ENCODE measurements around the gene FBN1. TPM values are rescaled to one million over a fixed set of nuclear protein-coding genes. Genes with fewer than 3 reads are reported as not detected.

FBN1 gene
- total and polyA plus RNA-seq, 2 of the 13 experiments (the other 11 are each of a cell fraction or from before 2014, with no cell fraction given): 1.5 to 3.0 TPM

- H3K4me3 ChIP-seq (replicated peaks in 1 of 3; ENCODE audit: insufficient read depth in 1 of 3, low read depth in 2 of 3, low read length in 3 of 3): no peak overlapping the region
- H4K20me1 ChIP-seq (ENCODE audit: insufficient read depth, low read length): no peaks in the 10 kb centered on the region
- in situ Hi-C loops (cut with HindIII; ENCODE audit: extremely low pct_ligation_motif_present, low pct_unique_long_range_greater_than_20kb): no loop called here
- BruUV-seq (replicated peaks): no TSS peak
- FAIRE-seq (no peak), DNase-seq (ENCODE audit: low spot score) (no peak), ATAC-seq (no peak)
- no peak overlapping the region for H2AFZ ChIP-seq (ENCODE audit: low read length)
- ChIA-PET POLR2A (no interaction called here), CTCF (ENCODE audit: low intra/inter-chr PET ratio, low total read pairs) (no interaction called here)
- H3K36me3 ChIP-seq (replicated peaks in 1 of 2; ENCODE audit: control insufficient read depth in 1 of 2, insufficient read depth in 2 of 2, low read length in 2 of 2): no peaks in the 10 kb centered on the region
- intact Hi-C loops (cut with micrococcal nuclease; ENCODE audit: unreplicated experiment): no loop called here
- H3K4me2 ChIP-seq (ENCODE audit: low read depth, low read length): no peak overlapping the region
- no peak overlapping the region for H3K27ac ChIP-seq (ENCODE audit: extremely low read length, insufficient read depth, low read length)
- H3K4me1 ChIP-seq (ENCODE audit: insufficient read depth, low read length): peaks cover 7% of the 10 kb centered on the region; the same call in 1 of the 2 replicates
- no peak overlapping the region for H3K9ac ChIP-seq (ENCODE audit: insufficient read depth, low read depth, low read length)
- H3K9me3 ChIP-seq (ENCODE audit: low read length): no peaks in the 10 kb centered on the region
- no peaks in the 10 kb centered on the region for H3K27me3 ChIP-seq (ENCODE audit: control insufficient read depth in 1 of 2, insufficient read depth in 2 of 2, low read length in 2 of 2)
- H3K79me2 ChIP-seq (ENCODE audit: insufficient read depth, low read length): no peaks in the 10 kb centered on the region
- WGBS (ENCODE audit: low lambda C conversion rate): 21% methylated on average over 1 of the region's 1 CpG
- no peak for TF ChIP-seq NFYC (CRISPR knock-in tag; IDR thresholded peaks at IDR 0.05)
- TF ChIP-seq ESRRA (CRISPR knock-in tag; IDR thresholded peaks at IDR 0.05; ENCODE audit: low read depth): no peak
- TF ChIP-seq HMGA1 (CRISPR knock-in tag; conservative IDR thresholded peaks at IDR 0.05): no peak
- TF ChIP-seq ZSCAN22 (CRISPR knock-in tag; IDR thresholded peaks at IDR 0.05): no peak
- TF ChIP-seq, protein P1, sequence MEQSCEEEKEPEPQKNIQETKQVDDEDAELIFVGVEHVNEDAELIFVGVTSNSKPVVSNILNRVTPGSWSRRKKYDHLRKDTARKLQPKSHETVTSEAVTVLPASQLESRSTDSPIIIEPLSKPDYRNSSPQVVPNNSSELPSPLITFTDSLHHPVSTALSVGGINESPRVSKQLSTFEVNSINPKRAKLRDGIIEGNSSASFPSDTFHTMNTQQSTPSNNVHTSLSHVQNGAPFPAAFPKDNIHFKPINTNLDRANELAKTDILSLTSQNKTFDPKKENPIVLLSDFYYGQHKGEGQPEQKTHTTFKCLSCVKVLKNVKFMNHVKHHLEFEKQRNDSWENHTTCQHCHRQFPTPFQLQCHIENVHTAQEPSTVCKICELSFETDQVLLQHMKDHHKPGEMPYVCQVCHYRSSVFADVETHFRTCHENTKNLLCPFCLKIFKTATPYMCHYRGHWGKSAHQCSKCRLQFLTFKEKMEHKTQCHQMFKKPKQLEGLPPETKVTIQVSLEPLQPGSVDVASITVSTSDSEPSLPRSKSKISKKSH (CRISPR knock-in tag; IDR thresholded peaks at IDR 0.05; ENCODE audit: borderline replicate concordance): no peak
- TF ChIP-seq, protein P2, sequence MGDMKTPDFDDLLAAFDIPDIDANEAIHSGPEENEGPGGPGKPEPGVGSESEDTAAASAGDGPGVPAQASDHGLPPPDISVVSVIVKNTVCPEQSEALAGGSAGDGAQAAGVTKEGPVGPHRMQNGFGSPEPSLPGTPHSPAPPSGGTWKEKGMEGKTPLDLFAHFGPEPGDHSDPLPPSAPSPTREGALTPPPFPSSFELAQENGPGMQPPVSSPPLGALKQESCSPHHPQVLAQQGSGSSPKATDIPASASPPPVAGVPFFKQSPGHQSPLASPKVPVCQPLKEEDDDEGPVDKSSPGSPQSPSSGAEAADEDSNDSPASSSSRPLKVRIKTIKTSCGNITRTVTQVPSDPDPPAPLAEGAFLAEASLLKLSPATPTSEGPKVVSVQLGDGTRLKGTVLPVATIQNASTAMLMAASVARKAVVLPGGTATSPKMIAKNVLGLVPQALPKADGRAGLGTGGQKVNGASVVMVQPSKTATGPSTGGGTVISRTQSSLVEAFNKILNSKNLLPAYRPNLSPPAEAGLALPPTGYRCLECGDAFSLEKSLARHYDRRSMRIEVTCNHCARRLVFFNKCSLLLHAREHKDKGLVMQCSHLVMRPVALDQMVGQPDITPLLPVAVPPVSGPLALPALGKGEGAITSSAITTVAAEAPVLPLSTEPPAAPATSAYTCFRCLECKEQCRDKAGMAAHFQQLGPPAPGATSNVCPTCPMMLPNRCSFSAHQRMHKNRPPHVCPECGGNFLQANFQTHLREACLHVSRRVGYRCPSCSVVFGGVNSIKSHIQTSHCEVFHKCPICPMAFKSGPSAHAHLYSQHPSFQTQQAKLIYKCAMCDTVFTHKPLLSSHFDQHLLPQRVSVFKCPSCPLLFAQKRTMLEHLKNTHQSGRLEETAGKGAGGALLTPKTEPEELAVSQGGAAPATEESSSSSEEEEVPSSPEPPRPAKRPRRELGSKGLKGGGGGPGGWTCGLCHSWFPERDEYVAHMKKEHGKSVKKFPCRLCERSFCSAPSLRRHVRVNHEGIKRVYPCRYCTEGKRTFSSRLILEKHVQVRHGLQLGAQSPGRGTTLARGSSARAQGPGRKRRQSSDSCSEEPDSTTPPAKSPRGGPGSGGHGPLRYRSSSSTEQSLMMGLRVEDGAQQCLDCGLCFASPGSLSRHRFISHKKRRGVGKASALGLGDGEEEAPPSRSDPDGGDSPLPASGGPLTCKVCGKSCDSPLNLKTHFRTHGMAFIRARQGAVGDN (CRISPR knock-in tag; IDR thresholded peaks at IDR 0.05): no peak
- TF ChIP-seq HIC2 (CRISPR knock-in tag; IDR thresholded peaks at IDR 0.05; ENCODE audit: low read depth): no peak
- TF ChIP-seq ZNF567 (CRISPR knock-in tag; IDR thresholded peaks at IDR 0.05; ENCODE audit: borderline replicate concordance): no peak
- no peak for TF ChIP-seq ZNF431 (CRISPR knock-in tag; IDR thresholded peaks at IDR 0.05; ENCODE audit: borderline replicate concordance, low read depth)
Observed at GRCh38 chr15:48565560-48566482, 79.7 kb downstream of the FBN1 start.
